ENCODE data around the gene KNSTRN. TPM values are rescaled to one million over a fixed set of nuclear protein-coding genes. Genes with fewer than 3 reads are reported as not detected.
A peak's percentile ranks its signal among the peaks of the same experiment; 100 is the strongest.

The KNSTRN gene
- total RNA-seq, 1 donor from 2014 or later: 152 TPM

DNA sequence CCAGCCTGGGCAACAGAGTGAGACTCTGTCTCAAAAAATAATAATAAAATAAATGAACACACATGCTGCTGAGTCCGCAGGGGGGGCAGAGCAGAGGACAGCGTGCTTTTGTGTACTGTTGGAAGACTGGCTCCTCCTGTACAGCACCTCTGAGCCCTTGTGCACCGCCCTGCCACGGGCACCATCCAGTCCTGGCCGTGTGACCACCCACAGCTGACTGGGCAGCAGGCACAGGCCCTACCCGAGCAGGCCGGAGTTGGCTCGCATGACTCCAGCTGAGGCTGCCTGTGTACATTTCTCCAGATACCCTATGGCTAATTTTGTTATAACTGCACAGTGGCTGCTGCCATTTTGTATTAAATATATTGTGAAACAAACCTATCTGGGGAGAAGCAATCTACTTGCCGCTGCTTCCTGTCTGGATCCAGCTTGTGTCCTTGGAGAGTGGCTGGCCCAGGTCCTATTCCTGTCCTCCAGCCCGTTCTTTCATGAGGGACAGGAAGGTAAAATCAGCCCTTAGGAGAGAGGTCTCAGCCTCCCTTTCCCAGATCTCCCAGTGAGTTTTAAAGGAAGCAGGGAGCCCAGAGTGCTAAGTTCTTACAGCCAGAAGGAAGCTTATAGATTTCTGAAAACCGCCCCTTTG is 37.7 kb downstream of the KNSTRN start:
- Mint-ChIP-seq H3K27ac (no peak overlapping the region), H3K4me1 (peaks cover 4% of the 10 kb centered on the region), H3K9me3 (no peaks in the 10 kb centered on the region), H3K36me3 (peaks cover 8% of the 10 kb centered on the region), H3K4me3 (no peak overlapping the region), H3K27me3 (ENCODE audit: insufficient read depth, low read depth) (peaks cover 4% of the 10 kb centered on the region)
- H3K27me3 ChIP-seq: peaks cover 3% of the 10 kb centered on the region
- no peak overlapping the region for H3K9ac ChIP-seq
- peaks cover 10% of the 10 kb centered on the region for H3K4me1 ChIP-seq
- H3K79me2 ChIP-seq (ENCODE audit: low read depth): no peaks in the 10 kb centered on the region
- H3K27ac ChIP-seq: no peak overlapping the region
- TF ChIP-seq EZH2 (IDR thresholded peaks at IDR 0.05) (no peak), EZH2phosphoT487 (IDR thresholded peaks at IDR 0.05) (no peak)
- TF ChIP-seq, protein P1, sequence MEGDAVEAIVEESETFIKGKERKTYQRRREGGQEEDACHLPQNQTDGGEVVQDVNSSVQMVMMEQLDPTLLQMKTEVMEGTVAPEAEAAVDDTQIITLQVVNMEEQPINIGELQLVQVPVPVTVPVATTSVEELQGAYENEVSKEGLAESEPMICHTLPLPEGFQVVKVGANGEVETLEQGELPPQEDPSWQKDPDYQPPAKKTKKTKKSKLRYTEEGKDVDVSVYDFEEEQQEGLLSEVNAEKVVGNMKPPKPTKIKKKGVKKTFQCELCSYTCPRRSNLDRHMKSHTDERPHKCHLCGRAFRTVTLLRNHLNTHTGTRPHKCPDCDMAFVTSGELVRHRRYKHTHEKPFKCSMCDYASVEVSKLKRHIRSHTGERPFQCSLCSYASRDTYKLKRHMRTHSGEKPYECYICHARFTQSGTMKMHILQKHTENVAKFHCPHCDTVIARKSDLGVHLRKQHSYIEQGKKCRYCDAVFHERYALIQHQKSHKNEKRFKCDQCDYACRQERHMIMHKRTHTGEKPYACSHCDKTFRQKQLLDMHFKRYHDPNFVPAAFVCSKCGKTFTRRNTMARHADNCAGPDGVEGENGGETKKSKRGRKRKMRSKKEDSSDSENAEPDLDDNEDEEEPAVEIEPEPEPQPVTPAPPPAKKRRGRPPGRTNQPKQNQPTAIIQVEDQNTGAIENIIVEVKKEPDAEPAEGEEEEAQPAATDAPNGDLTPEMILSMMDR (IDR thresholded peaks at IDR 0.05): no peak
- no peaks in the 10 kb centered on the region for H3K36me3 ChIP-seq
- no peak overlapping the region for H3K4me2 ChIP-seq
- peaks cover 15% of the 10 kb centered on the region for H3F3A ChIP-seq (ENCODE audit: low read depth)
- no peak for DNase-seq (ENCODE audit: low spot score)
- H3K4me3 ChIP-seq: no peak overlapping the region
- peaks cover 14% of the 10 kb centered on the region for H4K20me1 ChIP-seq (ENCODE audit: low read depth)
- H3K9me3 ChIP-seq (ENCODE audit: low read depth): no peaks in the 10 kb centered on the region
- no peak overlapping the region for H2AFZ ChIP-seq (replicated peaks)

DNA sequence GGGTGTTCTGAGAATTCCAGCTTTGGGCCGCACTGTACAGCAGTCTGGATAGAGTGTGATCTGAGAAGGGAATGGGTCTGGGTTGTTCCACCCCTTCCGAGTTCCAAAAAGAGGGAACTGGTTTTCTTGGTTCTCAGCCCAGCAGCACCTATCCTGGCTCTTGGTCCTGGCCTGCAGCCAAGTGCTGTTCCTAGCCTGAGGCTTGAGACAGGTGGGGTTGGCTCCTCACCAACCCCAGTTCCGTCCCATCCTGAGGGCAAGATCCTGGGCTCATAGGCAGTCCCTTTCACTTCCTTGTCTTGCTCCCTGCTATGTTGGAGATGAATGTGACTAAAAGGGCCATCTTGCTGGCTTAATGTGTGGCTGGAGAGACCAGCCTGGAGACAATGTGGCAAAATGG is 38.3 kb downstream of the KNSTRN start:
- H3K36me3 ChIP-seq: no peaks in the 10 kb centered on the region
- Mint-ChIP-seq H3K9me3 (no peaks in the 10 kb centered on the region), H3K4me1 (peaks cover 4% of the 10 kb centered on the region), H3K36me3 (peaks cover 5% of the 10 kb centered on the region), H3K4me3 (no peak overlapping the region), H3K27me3 (ENCODE audit: insufficient read depth, low read depth) (peaks cover 4% of the 10 kb centered on the region), H3K27ac (no peak overlapping the region)
- H3K4me3 ChIP-seq: no peak overlapping the region
- TF ChIP-seq EZH2 (IDR thresholded peaks at IDR 0.05) (no peak), EZH2phosphoT487 (IDR thresholded peaks at IDR 0.05) (no peak)
- TF ChIP-seq, protein P1 (IDR thresholded peaks at IDR 0.05): no peak
- H3K9ac ChIP-seq: no peak overlapping the region
- peaks cover 15% of the 10 kb centered on the region for H3F3A ChIP-seq (ENCODE audit: low read depth)
- H3K27ac ChIP-seq: no peak overlapping the region
- no peaks in the 10 kb centered on the region for H3K9me3 ChIP-seq (ENCODE audit: low read depth)
- DNase-seq (ENCODE audit: low spot score): no peak
- peaks cover 10% of the 10 kb centered on the region for H3K4me1 ChIP-seq
- H3K4me2 ChIP-seq: no peak overlapping the region
- H4K20me1 ChIP-seq (ENCODE audit: low read depth): peaks cover 14% of the 10 kb centered on the region
- H3K27me3 ChIP-seq: peaks cover 3% of the 10 kb centered on the region
- H3K79me2 ChIP-seq (ENCODE audit: low read depth): no peaks in the 10 kb centered on the region
- H2AFZ ChIP-seq (replicated peaks): no peak overlapping the region

DNA sequence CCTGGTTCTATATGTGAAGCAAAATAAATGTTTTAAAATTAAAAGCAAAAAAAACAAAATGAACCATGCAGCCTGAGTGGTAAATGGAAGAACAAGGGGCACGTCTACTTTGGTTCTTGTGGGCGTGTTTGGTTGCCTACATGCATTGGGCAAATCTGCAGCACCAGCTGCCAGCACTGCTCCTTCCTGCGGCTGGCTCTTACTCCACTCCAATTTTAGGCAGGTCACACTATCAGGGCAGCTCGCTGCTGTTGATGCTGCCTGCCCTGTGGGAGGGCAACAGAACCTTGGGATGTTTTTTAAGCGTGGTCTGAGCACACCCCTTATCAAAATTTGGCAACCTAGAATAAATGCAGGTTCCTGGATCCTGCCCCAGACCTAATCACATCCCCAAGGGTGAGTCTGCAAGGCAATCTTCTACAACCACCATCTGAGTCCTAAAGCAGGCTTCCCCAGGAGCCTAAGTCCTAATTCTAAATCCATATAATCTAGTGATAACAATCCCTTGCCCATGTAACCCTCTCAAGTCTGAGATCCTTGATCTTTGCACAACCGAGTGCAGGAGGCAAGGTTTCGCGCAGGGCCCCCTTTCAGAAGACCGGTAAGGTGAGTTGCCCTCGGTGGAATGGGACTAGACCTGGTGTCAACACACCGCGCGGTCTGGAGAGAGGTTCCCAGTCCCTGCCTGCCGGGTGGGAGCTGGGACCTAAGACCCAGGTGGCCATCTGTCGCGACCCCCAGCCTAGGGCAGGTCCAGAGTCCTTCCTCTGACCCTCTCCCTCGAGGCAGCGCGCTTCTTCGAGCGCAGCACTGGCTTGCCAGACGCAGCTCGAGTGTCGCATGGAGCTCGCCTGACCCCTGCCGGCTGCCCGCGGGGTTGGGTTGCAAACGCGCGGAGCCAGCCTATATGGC is 39.0 kb downstream of the KNSTRN start:
- Histone ChIP-seq H3K9ac (no peak overlapping the region), H3K4me2 (peak overlapping the region; percentile 65), H3K9me3 (ENCODE audit: low read depth) (no peaks in the 10 kb centered on the region), H3K27me3 (peaks cover 3% of the 10 kb centered on the region), H3K4me3 (no peak overlapping the region), H3F3A (ENCODE audit: low read depth) (peaks cover 15% of the 10 kb centered on the region), H4K20me1 (ENCODE audit: low read depth) (peaks cover 14% of the 10 kb centered on the region), H2AFZ (replicated peaks) (no peak overlapping the region), H3K36me3 (no peaks in the 10 kb centered on the region), H3K79me2 (ENCODE audit: low read depth) (no peaks in the 10 kb centered on the region), H3K27ac (no peak overlapping the region), H3K4me1 (peaks cover 10% of the 10 kb centered on the region)
- Mint-ChIP-seq H3K4me1 (peaks cover 4% of the 10 kb centered on the region), H3K27me3 (ENCODE audit: insufficient read depth, low read depth) (peaks cover 4% of the 10 kb centered on the region), H3K9me3 (no peaks in the 10 kb centered on the region), H3K27ac (no peak overlapping the region), H3K36me3 (peaks cover 5% of the 10 kb centered on the region), H3K4me3 (no peak overlapping the region)
- peak; percentile 87 for DNase-seq (ENCODE audit: low spot score)
- TF ChIP-seq, protein P1 (IDR thresholded peaks at IDR 0.05): peak; percentile 84
- TF ChIP-seq EZH2 (IDR thresholded peaks at IDR 0.05) (peak; percentile 37), EZH2phosphoT487 (IDR thresholded peaks at IDR 0.05) (no peak)
